ENCODE results near the gene APLNR. TPM values are rescaled to one million over a fixed set of nuclear protein-coding genes. Genes with fewer than 3 reads are reported as not detected.
A peak's percentile ranks its signal among the peaks of the same experiment; 100 is the strongest.

APLNR gene
- polyA plus RNA-seq, 1 donor (not counting 4 experiments of a cell fraction or from before 2014, with no cell fraction given) = not detected

- H3K4me2 ChIP-seq (ENCODE audit: control insufficient read depth, extremely low read depth, insufficient read depth, low read depth, low read length) = peak overlapping the region; percentile 0
- H3K9ac ChIP-seq (ENCODE audit: control insufficient read depth, extremely low read depth, insufficient read depth, low read length) = no peak overlapping the region
- H3K27ac ChIP-seq (ENCODE audit: control insufficient read depth, insufficient read depth, low read length) = no peak overlapping the region
Observed at GRCh38 chr11:57214098-57214417, 23.0 kb downstream of the APLNR start.

GRCh38 chr11:57213342-57214097 is 23.5 kb downstream of the APLNR start:
- H3K4me2 ChIP-seq (ENCODE audit: control insufficient read depth, extremely low read depth, insufficient read depth, low read depth, low read length) = no peak overlapping the region

More at GRCh38 chr11:57214098-57214417, 23.0 kb downstream of the APLNR start:
- TF ChIP-seq CTCF (optimal IDR thresholded peaks at IDR 0.05 in 1 of 3, IDR thresholded peaks at IDR 0.05 in 1 of 3, conservative IDR thresholded peaks at IDR 0.05 in 1 of 3; ENCODE audit: extremely low read depth in 1 of 3, insufficient read depth in 2 of 3, low read length in 3 of 3) (no peak), EZH2 (IDR thresholded peaks at IDR 0.05; ENCODE audit: low read length) (no peak)
- no peaks in the 10 kb centered on the region for H3K9me1 ChIP-seq (ENCODE audit: control insufficient read depth, extremely low read depth, insufficient read depth, low read length)
- no peaks in the 10 kb centered on the region for H3K36me3 ChIP-seq (ENCODE audit: control insufficient read depth in 2 of 2, extremely low read depth in 1 of 2, insufficient read depth in 2 of 2, low read length in 2 of 2)
- H3K4me3 ChIP-seq (ENCODE audit: control insufficient read depth in 2 of 3, extremely low read depth in 1 of 3, insufficient read depth in 2 of 3, low read depth in 1 of 3, low read length in 3 of 3) = no peak overlapping the region
- no peak for FAIRE-seq
- DNase-seq (ENCODE audit: low read depth, low spot score) = no peak
- no peaks in the 10 kb centered on the region for H4K20me1 ChIP-seq (ENCODE audit: control insufficient read depth, extremely low read depth, insufficient read depth, low read length)
- H2AFZ ChIP-seq (ENCODE audit: control insufficient read depth, low read length) = no peak overlapping the region
- no peaks in the 10 kb centered on the region for H3K9me3 ChIP-seq (ENCODE audit: control insufficient read depth, low read depth, low read length)
- H3K27me3 ChIP-seq (ENCODE audit: control insufficient read depth, extremely low read depth, insufficient read depth, low read length) = no peaks in the 10 kb centered on the region
- dilution Hi-C loops (cut with MboI; ENCODE audit: extremely low pct_ligation_motif_present, low sequenced_read_pairs) = no loop called here
- no peaks in the 10 kb centered on the region for H3K79me2 ChIP-seq (ENCODE audit: control insufficient read depth, insufficient read depth, low read length)
- H3K4me1 ChIP-seq (ENCODE audit: control insufficient read depth, extremely low read depth, insufficient read depth, low read length) = peaks cover 8% of the 10 kb centered on the region

More at GRCh38 chr11:57213342-57214097, 23.5 kb downstream of the APLNR start:
- Histone ChIP-seq H3K4me3 (ENCODE audit: control insufficient read depth in 2 of 3, extremely low read depth in 1 of 3, insufficient read depth in 2 of 3, low read depth in 1 of 3, low read length in 3 of 3) (no peak overlapping the region), H3K27me3 (ENCODE audit: control insufficient read depth, extremely low read depth, insufficient read depth, low read length) (no peaks in the 10 kb centered on the region), H3K9me3 (ENCODE audit: control insufficient read depth, low read depth, low read length) (no peaks in the 10 kb centered on the region), H3K27ac (ENCODE audit: control insufficient read depth, insufficient read depth, low read length) (no peak overlapping the region), H3K79me2 (ENCODE audit: control insufficient read depth, insufficient read depth, low read length) (no peaks in the 10 kb centered on the region), H3K36me3 (ENCODE audit: control insufficient read depth in 2 of 2, extremely low read depth in 1 of 2, insufficient read depth in 2 of 2, low read length in 2 of 2) (no peaks in the 10 kb centered on the region), H3K4me1 (ENCODE audit: control insufficient read depth, extremely low read depth, insufficient read depth, low read length) (peaks cover 8% of the 10 kb centered on the region), H4K20me1 (ENCODE audit: control insufficient read depth, extremely low read depth, insufficient read depth, low read length) (no peaks in the 10 kb centered on the region), H2AFZ (ENCODE audit: control insufficient read depth, low read length) (no peak overlapping the region), H3K9ac (ENCODE audit: control insufficient read depth, extremely low read depth, insufficient read depth, low read length) (no peak overlapping the region), H3K9me1 (ENCODE audit: control insufficient read depth, extremely low read depth, insufficient read depth, low read length) (no peaks in the 10 kb centered on the region)
- FAIRE-seq = no peak
- DNase-seq (ENCODE audit: low read depth, low spot score) = no peak
- TF ChIP-seq EZH2 (IDR thresholded peaks at IDR 0.05; ENCODE audit: low read length) (no peak), CTCF (optimal IDR thresholded peaks at IDR 0.05 in 1 of 3, IDR thresholded peaks at IDR 0.05 in 1 of 3, conservative IDR thresholded peaks at IDR 0.05 in 1 of 3; ENCODE audit: extremely low read depth in 1 of 3, insufficient read depth in 2 of 3, low read length in 3 of 3) (no peak)
- dilution Hi-C loops (cut with MboI; ENCODE audit: extremely low pct_ligation_motif_present, low sequenced_read_pairs) = no loop called here
